Measurements from ENCODE around the gene AGL. TPM values are rescaled to one million over a fixed set of nuclear protein-coding genes. Genes with fewer than 3 reads are reported as not detected.
"Not testable (repeated sequence)": the region's sequence is repeated elsewhere in the genome, so short reads cannot be mapped to it uniquely, and the experiment has no call there.

Gene AGL
- total RNA-seq, 5 donors from 2014 or later (not counting 1 experiment from before 2014, with no cell fraction given): 14.6 to 17.3 (median 15.8) TPM

- H3K9me3 Mint-ChIP-seq: not testable (repeated sequence)
- WGBS (ENCODE audit: insufficient coverage): no CpG with 5 or more reads among the region's 33 CpGs
Observed at GRCh38 chr1:99857041-99857440, 6.9 kb downstream of the AGL start.

GRCh38 chr1:99858286-99858685, 8.1 kb downstream of the AGL start:
- peaks cover 25% of the 10 kb centered on the region for H3K36me3 Mint-ChIP-seq
- Histone ChIP-seq H3K9me3 (no peaks in the 10 kb centered on the region), H3K27ac (ENCODE audit: low read length) (no peak overlapping the region), H3K4me1 (ENCODE audit: control insufficient read depth in 1 of 2, extremely low read depth in 1 of 2, insufficient read depth in 2 of 2, low read length in 2 of 2) (no peaks in the 10 kb centered on the region), H3K4me3 (ENCODE audit: control insufficient read depth in 1 of 2, extremely low read depth in 1 of 2, low read length in 1 of 2) (no peak overlapping the region), H3K36me3 (ENCODE audit: control insufficient read depth in 2 of 2, extremely low read depth in 1 of 2, insufficient read depth in 1 of 2, low read length in 1 of 2) (peaks cover 0 to 21% of the 10 kb centered on the region in 2 donors), H3K27me3 (replicated peaks in 1 of 2; ENCODE audit: control insufficient read depth in 2 of 2, extremely low read depth in 1 of 2, insufficient read depth in 2 of 2, low read length in 1 of 2) (no peaks in the 10 kb centered on the region)
- H3K27ac Mint-ChIP-seq: no peak overlapping the region
- ATAC-seq (replicated peaks in 1 of 4) (no peak), DNase-seq (no peak)
- POLR2A ChIA-PET: no interaction called here
- H3K27me3 Mint-ChIP-seq: no peaks in the 10 kb centered on the region
- H3K4me3 Mint-ChIP-seq: no peak overlapping the region
- no peaks in the 10 kb centered on the region for H3K9me3 Mint-ChIP-seq
- peaks cover under 1 to 5% (median 2%) of the 10 kb centered on the region in 3 donors for H3K4me1 Mint-ChIP-seq
- CTCF ChIA-PET: no interaction called here
- no CpG with 5 or more reads among the region's 2 CpGs for WGBS (ENCODE audit: insufficient coverage)

More at GRCh38 chr1:99857041-99857440, 6.9 kb downstream of the AGL start:
- POLR2A ChIA-PET; H3K4me3 ChIP-seq (ENCODE audit: control insufficient read depth in 1 of 2, extremely low read depth in 1 of 2, low read length in 1 of 2); H3K27ac Mint-ChIP-seq; CTCF ChIA-PET; H3K27ac ChIP-seq (ENCODE audit: low read length); H3K4me1 ChIP-seq (ENCODE audit: control insufficient read depth in 1 of 2, extremely low read depth in 1 of 2, insufficient read depth in 2 of 2, low read length in 2 of 2); H3K4me3 Mint-ChIP-seq; H3K27me3 ChIP-seq (replicated peaks in 1 of 2; ENCODE audit: control insufficient read depth in 2 of 2, extremely low read depth in 1 of 2, insufficient read depth in 2 of 2, low read length in 1 of 2); DNase-seq; ATAC-seq (replicated peaks in 1 of 4); H3K27me3 Mint-ChIP-seq; H3K9me3 ChIP-seq: not testable (repeated sequence)
- Mint-ChIP-seq H3K4me1 (peaks cover 6 to 13% (median 11%) of the 10 kb centered on the region in 3 donors), H3K36me3 (peaks cover 28% of the 10 kb centered on the region)
- H3K36me3 ChIP-seq (ENCODE audit: control insufficient read depth in 2 of 2, extremely low read depth in 1 of 2, insufficient read depth in 1 of 2, low read length in 1 of 2): peaks cover 0 to 22% of the 10 kb centered on the region in 2 donors

- DNase-seq (no peak), ATAC-seq (replicated peaks in 1 of 4) (no peak)
- peaks cover 0 to 4% (median 2%) of the 10 kb centered on the region in 3 donors for H3K4me1 Mint-ChIP-seq
- Histone ChIP-seq H3K36me3 (ENCODE audit: control insufficient read depth in 2 of 2, extremely low read depth in 1 of 2, insufficient read depth in 1 of 2, low read length in 1 of 2) (peaks cover 0 to 18% of the 10 kb centered on the region in 2 donors), H3K4me3 (ENCODE audit: control insufficient read depth in 1 of 2, extremely low read depth in 1 of 2, low read length in 1 of 2) (no peak overlapping the region), H3K4me1 (ENCODE audit: control insufficient read depth in 1 of 2, extremely low read depth in 1 of 2, insufficient read depth in 2 of 2, low read length in 2 of 2) (no peaks in the 10 kb centered on the region), H3K27me3 (replicated peaks in 1 of 2; ENCODE audit: control insufficient read depth in 2 of 2, extremely low read depth in 1 of 2, insufficient read depth in 2 of 2, low read length in 1 of 2) (no peaks in the 10 kb centered on the region), H3K9me3 (no peaks in the 10 kb centered on the region), H3K27ac (ENCODE audit: low read length) (no peak overlapping the region)
- no peak overlapping the region for H3K27ac Mint-ChIP-seq
- ChIA-PET POLR2A (interaction anchor here (0.6 to 0.8 kb wide), 2 partner anchors 8 to 20 kb away, joined by 3 read pairs; no protein-coding TSS in a partner anchor), CTCF (interaction anchor here in 1 of 2 donors (0.7 kb wide), 1 partner anchor 622 kb away, joined by 3 read pairs; no protein-coding TSS in a partner anchor)
- H3K27me3 Mint-ChIP-seq: no peaks in the 10 kb centered on the region
- peaks cover 23% of the 10 kb centered on the region for H3K36me3 Mint-ChIP-seq
- H3K4me3 Mint-ChIP-seq: no peak overlapping the region
- H3K9me3 Mint-ChIP-seq: no peaks in the 10 kb centered on the region
Observed at GRCh38 chr1:99858881-99859280, 8.7 kb downstream of the AGL start.

- H3K9me3 ChIP-seq: no peaks in the 10 kb centered on the region
- no peak overlapping the region for H3K4me3 ChIP-seq (ENCODE audit: control insufficient read depth in 1 of 2, extremely low read depth in 1 of 2, low read length in 1 of 2)
- H3K4me1 ChIP-seq (ENCODE audit: control insufficient read depth in 1 of 2, extremely low read depth in 1 of 2, insufficient read depth in 2 of 2, low read length in 2 of 2): no peaks in the 10 kb centered on the region
- Mint-ChIP-seq H3K4me1 (peaks cover 0 to 4% (median 2%) of the 10 kb centered on the region in 3 donors), H3K27ac (no peak overlapping the region), H3K4me3 (no peak overlapping the region), H3K27me3 (no peaks in the 10 kb centered on the region), H3K36me3 (peaks cover 30% of the 10 kb centered on the region), H3K9me3 (no peaks in the 10 kb centered on the region)
- CTCF ChIA-PET: interaction anchor here in 1 of 2 donors (0.5 kb wide), 1 partner anchor 8 kb away, joined by 3 read pairs; no protein-coding TSS in a partner anchor
- H3K36me3 ChIP-seq (ENCODE audit: control insufficient read depth in 2 of 2, extremely low read depth in 1 of 2, insufficient read depth in 1 of 2, low read length in 1 of 2): peaks cover 0 to 28% of the 10 kb centered on the region in 2 donors
- ATAC-seq (replicated peaks in 1 of 4) (no peak), DNase-seq (no peak)
- no peaks in the 10 kb centered on the region for H3K27me3 ChIP-seq (replicated peaks in 1 of 2; ENCODE audit: control insufficient read depth in 2 of 2, extremely low read depth in 1 of 2, insufficient read depth in 2 of 2, low read length in 1 of 2)
- H3K27ac ChIP-seq (ENCODE audit: low read length): no peak overlapping the region
- POLR2A ChIA-PET: interaction anchor here in 1 of 2 donors (0.6 kb wide), 1 partner anchor 397 kb away, joined by 5 read pairs; no protein-coding TSS in a partner anchor
- 100% methylated on average over 1 of the region's 4 CpGs for WGBS (ENCODE audit: insufficient coverage)
Observed at GRCh38 chr1:99860703-99861102, 10.5 kb downstream of the AGL start.

GRCh38 chr1:99867682-99868081, 17.5 kb downstream of the AGL start:
- no peak for DNase-seq
- Histone ChIP-seq H3K4me3 (ENCODE audit: control insufficient read depth in 1 of 2, extremely low read depth in 1 of 2, low read length in 1 of 2) (no peak overlapping the region), H3K27me3 (replicated peaks in 1 of 2; ENCODE audit: control insufficient read depth in 2 of 2, extremely low read depth in 1 of 2, insufficient read depth in 2 of 2, low read length in 1 of 2) (no peaks in the 10 kb centered on the region), H3K27ac (ENCODE audit: low read length) (no peak overlapping the region), H3K9me3 (no peaks in the 10 kb centered on the region), H3K4me1 (ENCODE audit: control insufficient read depth in 1 of 2, extremely low read depth in 1 of 2, insufficient read depth in 2 of 2, low read length in 2 of 2) (no peaks in the 10 kb centered on the region), H3K36me3 (ENCODE audit: control insufficient read depth in 2 of 2, extremely low read depth in 1 of 2, insufficient read depth in 1 of 2, low read length in 1 of 2) (peaks cover 0 to 16% of the 10 kb centered on the region in 2 donors)
- ChIA-PET CTCF (no interaction called here), POLR2A (no interaction called here)
- Mint-ChIP-seq H3K4me3 (no peak overlapping the region), H3K4me1 (no peaks in the 10 kb centered on the region), H3K27me3 (no peaks in the 10 kb centered on the region), H3K9me3 (no peaks in the 10 kb centered on the region), H3K36me3 (peaks cover 22% of the 10 kb centered on the region), H3K27ac (no peak overlapping the region)
- ATAC-seq (replicated peaks in 1 of 4): no peak
- 100% methylated on average over 1 of the region's 6 CpGs for WGBS (ENCODE audit: insufficient coverage)

GRCh38 chr1:99869304-99869703, 19.1 kb downstream of the AGL start:
- Histone ChIP-seq H3K27me3 (replicated peaks in 1 of 2; ENCODE audit: control insufficient read depth in 2 of 2, extremely low read depth in 1 of 2, insufficient read depth in 2 of 2, low read length in 1 of 2) (no peaks in the 10 kb centered on the region), H3K4me1 (ENCODE audit: control insufficient read depth in 1 of 2, extremely low read depth in 1 of 2, insufficient read depth in 2 of 2, low read length in 2 of 2) (no peaks in the 10 kb centered on the region), H3K4me3 (ENCODE audit: control insufficient read depth in 1 of 2, extremely low read depth in 1 of 2, low read length in 1 of 2) (no peak overlapping the region), H3K27ac (ENCODE audit: low read length) (no peak overlapping the region), H3K36me3 (ENCODE audit: control insufficient read depth in 2 of 2, extremely low read depth in 1 of 2, insufficient read depth in 1 of 2, low read length in 1 of 2) (peaks cover 0 to 13% of the 10 kb centered on the region in 2 donors), H3K9me3 (no peaks in the 10 kb centered on the region)
- no peaks in the 10 kb centered on the region for H3K9me3 Mint-ChIP-seq
- peaks cover 24% of the 10 kb centered on the region for H3K36me3 Mint-ChIP-seq
- ATAC-seq (replicated peaks in 1 of 4) (no peak), DNase-seq (no peak)
- H3K4me3 Mint-ChIP-seq: no peak overlapping the region
- no peaks in the 10 kb centered on the region for H3K27me3 Mint-ChIP-seq
- H3K4me1 Mint-ChIP-seq: no peaks in the 10 kb centered on the region
- ChIA-PET CTCF (no interaction called here), POLR2A (interaction anchor here in 1 of 2 donors (0.6 kb wide), 1 partner anchor 16 kb away, joined by 3 read pairs; no protein-coding TSS in a partner anchor)
- H3K27ac Mint-ChIP-seq: no peak overlapping the region

- peaks cover 0 to 9% of the 10 kb centered on the region in 2 donors for H3K36me3 ChIP-seq (ENCODE audit: control insufficient read depth in 2 of 2, extremely low read depth in 1 of 2, insufficient read depth in 1 of 2, low read length in 1 of 2)
Observed at GRCh38 chr1:99869723-99870122, 19.6 kb downstream of the AGL start.

More at GRCh38 chr1:99869723-99870122, 19.6 kb downstream of the AGL start:
- no peaks in the 10 kb centered on the region for H3K27me3 Mint-ChIP-seq
- H3K27ac Mint-ChIP-seq: no peak overlapping the region
- H3K9me3 ChIP-seq: no peaks in the 10 kb centered on the region
- no CpG with 5 or more reads among the region's 6 CpGs for WGBS (ENCODE audit: insufficient coverage)
- H3K4me1 ChIP-seq (ENCODE audit: control insufficient read depth in 1 of 2, extremely low read depth in 1 of 2, insufficient read depth in 2 of 2, low read length in 2 of 2): no peaks in the 10 kb centered on the region
- H3K9me3 Mint-ChIP-seq: no peaks in the 10 kb centered on the region
- H3K4me3 ChIP-seq (ENCODE audit: control insufficient read depth in 1 of 2, extremely low read depth in 1 of 2, low read length in 1 of 2): no peak overlapping the region
- ATAC-seq (replicated peaks in 1 of 4) (no peak), DNase-seq (no peak)
- H3K36me3 Mint-ChIP-seq: peaks cover 21% of the 10 kb centered on the region
- H3K4me1 Mint-ChIP-seq: no peaks in the 10 kb centered on the region
- no peak overlapping the region for H3K4me3 Mint-ChIP-seq
- H3K27ac ChIP-seq (ENCODE audit: low read length): no peak overlapping the region
- ChIA-PET POLR2A (interaction anchor here in 1 of 2 donors (0.6 kb wide), 1 partner anchor 17 kb away, joined by 3 read pairs; no protein-coding TSS in a partner anchor), CTCF (no interaction called here)
- no peaks in the 10 kb centered on the region for H3K27me3 ChIP-seq (replicated peaks in 1 of 2; ENCODE audit: control insufficient read depth in 2 of 2, extremely low read depth in 1 of 2, insufficient read depth in 2 of 2, low read length in 1 of 2)
